GM21447 (cell line): ENCODE measurements around the gene FBXO33.

Experiments used
- ATAC-seq: cut with Tn5 transposase; IDR thresholded peaks from one replicate; pipeline ENCODE4 v1.9.1; 2021; ENCODE audit not compliant: unreplicated experiment

The FBXO33 gene

GRCh38 chr14:39432179-39432618 is at the start of gene FBXO33:
Gene FBXO33, minus strand, starts transcription at chr14:39432433. Its CDS starts 271 bp downstream, at chr14:39432162.
- ATAC-seq, result peak; percentile 78

- ATAC-seq, result peak; percentile 92
Measured at GRCh38 chr14:39474416-39474911, 42.2 kb upstream of the FBXO33 start.

GRCh38 chr14:39472078-39472477 is 39.8 kb upstream of the FBXO33 start:
- no peak for ATAC-seq

GRCh38 chr14:39469094-39469710 is 37.0 kb upstream of the FBXO33 start:
- peak; percentile 96 for ATAC-seq

GRCh38 chr14:39467889-39468524 is 35.8 kb upstream of the FBXO33 start:
- peak; percentile 68 for ATAC-seq

- no peak for ATAC-seq
Measured at GRCh38 chr14:39459795-39460478, 27.7 kb upstream of the FBXO33 start.

- no peak for ATAC-seq
Measured at GRCh38 chr14:39456702-39457250, 24.5 kb upstream of the FBXO33 start.

GRCh38 chr14:39454906-39455539 is 22.8 kb upstream of the FBXO33 start:
- no peak for ATAC-seq

GRCh38 chr14:39452680-39453079 is 20.4 kb upstream of the FBXO33 start:
- no peak for ATAC-seq

GRCh38 chr14:39451811-39452210 is 19.6 kb upstream of the FBXO33 start:
- peak; percentile 57 for ATAC-seq

- ATAC-seq, result no peak
Measured at GRCh38 chr14:39447175-39447661, 15.0 kb upstream of the FBXO33 start.

- ATAC-seq, result peak; percentile 60
Measured at GRCh38 chr14:39446131-39446744, 14.0 kb upstream of the FBXO33 start.

- ATAC-seq, result no peak
Measured at GRCh38 chr14:39442293-39442692, 10.1 kb upstream of the FBXO33 start.

GRCh38 chr14:39441805-39442204 is 9.6 kb upstream of the FBXO33 start:
- no peak for ATAC-seq

- ATAC-seq, result no peak
Measured at GRCh38 chr14:39440975-39441374, 8.7 kb upstream of the FBXO33 start.

- no peak for ATAC-seq
Measured at GRCh38 chr14:39435241-39435640, 3.0 kb upstream of the FBXO33 start.

GRCh38 chr14:39434401-39434800 is 2.2 kb upstream of the FBXO33 start:
- no peak for ATAC-seq

- ATAC-seq, result no peak
Measured at GRCh38 chr14:39433452-39433813, 1.2 kb upstream of the FBXO33 start.

GRCh38 chr14:39432619-39433451 is 602 bp upstream of the FBXO33 start:
- ATAC-seq, result peak; percentile 63
